ENCODE results near the gene NEMP1.
"Not testable (repeated sequence)": the region's sequence is repeated elsewhere in the genome, so short reads cannot be mapped to it uniquely, and the experiment has no call there.

NEMP1 gene

DNA sequence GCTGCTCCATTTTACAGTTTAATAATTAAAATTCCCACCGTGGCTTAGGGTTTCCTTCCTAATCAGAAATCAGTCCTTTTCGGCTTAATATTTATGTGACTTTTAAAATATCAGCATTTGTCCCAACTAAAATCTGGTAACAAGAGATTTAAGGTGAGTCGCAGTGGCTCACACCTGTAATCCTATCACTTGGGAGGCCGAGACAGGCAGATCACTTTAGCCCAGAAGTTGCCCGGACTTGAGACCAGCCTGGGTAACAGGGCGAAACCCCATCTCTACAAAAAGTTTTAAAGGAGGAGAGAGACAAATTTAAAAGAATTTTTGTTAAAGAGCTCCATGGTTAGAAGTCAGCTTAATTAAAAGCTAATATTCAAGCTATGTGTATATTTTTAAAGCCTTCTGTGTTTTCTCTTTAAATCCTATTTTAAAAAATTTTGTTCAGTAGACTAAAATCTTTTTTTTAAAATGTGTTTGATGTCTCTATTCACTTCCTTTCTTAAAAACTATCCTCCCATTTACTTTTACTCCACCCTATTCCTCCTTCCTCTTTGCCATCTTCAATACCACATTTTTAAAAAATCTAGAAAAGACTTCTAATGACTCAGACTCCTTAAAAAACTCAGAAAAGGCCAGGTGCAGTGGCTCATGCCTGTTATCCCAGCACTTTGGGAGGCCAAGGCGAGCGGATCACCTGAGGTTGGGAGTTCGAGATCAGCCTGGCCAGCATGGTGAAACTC is 58.4 kb downstream of the NEMP1 start:
- DNase-seq: no peak

- no peak for DNase-seq
Measured at GRCh38 chr12:57018906-57019305, 59.7 kb downstream of the NEMP1 start.

DNA sequence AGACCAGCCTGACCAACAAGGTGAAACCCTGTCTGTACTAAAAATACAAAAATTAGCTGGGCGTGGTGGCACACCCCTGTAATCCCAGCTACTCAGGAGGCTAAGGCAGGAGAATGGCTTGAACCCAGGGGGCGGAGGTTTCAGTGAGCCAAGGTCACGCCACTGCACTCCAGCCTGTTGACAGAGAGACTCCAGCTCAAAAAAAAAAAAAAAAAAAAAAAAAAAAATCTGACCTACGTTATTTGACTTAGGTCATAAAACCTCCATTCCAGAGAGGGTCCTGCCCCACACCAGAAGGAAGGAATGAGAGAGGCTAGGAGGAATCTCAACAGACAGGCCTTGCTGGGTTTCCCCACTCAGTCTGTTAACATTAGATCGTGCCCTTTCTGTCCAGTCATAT is 60.2 kb downstream of the NEMP1 start:
- not testable (repeated sequence) for DNase-seq

DNA sequence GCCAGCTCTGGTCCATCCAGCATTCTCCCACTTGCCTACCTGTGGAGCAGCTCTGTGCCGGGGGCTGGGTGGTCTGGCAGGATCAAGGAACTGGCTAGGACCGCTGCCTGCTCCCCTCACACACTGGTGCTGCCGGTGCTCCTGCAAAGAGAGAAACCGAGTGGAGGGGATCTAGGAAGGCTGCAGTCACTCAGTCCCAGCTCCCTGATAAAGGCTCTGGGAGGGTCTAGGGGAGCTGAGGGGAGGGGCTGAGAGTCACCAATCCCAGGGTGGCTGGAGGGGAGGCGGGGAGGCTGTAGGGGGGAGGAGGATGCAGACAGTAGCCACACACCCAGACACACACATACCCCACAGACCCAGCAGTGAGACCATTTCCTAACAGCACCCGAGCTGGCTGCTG is 62.2 kb downstream of the NEMP1 start, which contains the start of gene TAC3:
Gene TAC3, minus strand, starts transcription at position 182 of the 400 bp plus-strand sequence. CDS start 732 bp downstream, outside the sequence.
- no peak for DNase-seq

DNA sequence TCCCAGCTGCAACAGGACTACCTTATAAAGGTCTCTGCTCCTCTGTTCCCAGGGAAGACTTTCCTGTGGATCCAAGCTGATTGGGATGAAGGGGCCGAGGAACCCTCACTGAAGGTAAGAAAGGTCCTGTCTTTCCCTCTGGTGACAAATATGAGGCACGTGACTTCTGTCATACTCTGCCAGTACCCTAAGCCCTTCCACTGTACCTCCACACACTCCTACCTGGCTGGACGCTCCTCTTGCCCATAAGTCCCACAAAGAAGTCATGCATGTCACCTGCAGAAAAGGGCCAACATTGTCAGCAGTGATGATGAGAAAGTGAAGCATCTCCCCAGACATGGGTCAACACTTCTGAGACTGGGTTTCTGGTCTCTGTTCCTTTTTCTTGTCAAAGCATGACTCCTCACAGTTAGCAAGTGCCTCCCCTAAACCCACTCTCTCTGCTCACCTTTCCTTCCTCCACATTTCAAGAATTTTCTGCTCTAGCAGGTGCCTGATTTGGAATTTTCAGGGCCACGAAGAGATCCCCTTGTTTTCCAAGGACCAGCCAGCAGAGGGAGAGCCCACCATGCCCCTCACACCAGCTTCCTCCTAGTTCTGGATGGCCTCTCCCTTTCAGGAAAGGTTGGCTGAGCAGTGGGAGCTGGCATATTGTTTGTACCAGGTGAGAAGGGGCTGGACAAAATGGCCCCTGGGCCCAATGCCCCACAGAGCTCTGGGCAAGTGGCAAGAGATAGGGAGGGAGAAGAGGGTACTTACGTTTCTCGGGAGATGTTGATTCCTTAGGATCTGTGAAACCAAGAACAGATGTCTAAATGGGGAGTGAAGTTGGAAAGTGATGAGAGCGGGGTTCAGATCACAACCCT is 65.8 kb downstream of the NEMP1 start:
- DNase-seq: no peak

GRCh38 chr12:57011438-57012424 is 66.9 kb downstream of the NEMP1 start:
- no peak for DNase-seq

DNA sequence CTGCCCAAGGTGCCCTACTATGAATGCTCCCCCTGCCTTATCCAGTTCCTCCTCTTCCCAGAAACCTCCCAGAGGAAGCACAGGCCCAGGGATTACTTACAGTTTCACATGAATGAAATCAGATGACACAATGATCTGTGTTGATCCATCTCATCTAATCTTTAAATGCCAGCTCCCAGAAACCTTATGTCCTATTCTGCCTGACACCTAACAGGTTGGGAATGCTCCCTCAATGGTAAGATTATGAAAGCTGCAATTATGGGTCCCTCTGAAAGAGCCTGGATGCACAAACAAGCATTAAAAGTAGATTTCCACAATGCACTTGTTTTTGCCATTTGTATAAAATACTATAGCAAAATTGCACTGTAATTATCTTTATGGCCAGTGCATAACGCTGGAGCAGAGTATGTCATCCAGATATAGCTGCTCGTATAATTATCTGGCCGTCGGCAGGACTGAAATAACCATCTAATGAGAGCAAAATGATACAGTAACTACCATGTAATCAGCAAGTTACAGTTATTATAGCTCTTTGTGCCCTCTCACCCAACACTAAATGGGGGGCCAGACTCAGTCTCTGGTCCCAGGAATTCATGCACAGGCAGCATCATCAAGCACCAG is 67.9 kb downstream of the NEMP1 start:
- no peak for DNase-seq

GRCh38 chr12:57009949-57010626 is 68.5 kb downstream of the NEMP1 start:
- DNase-seq: no peak

DNA sequence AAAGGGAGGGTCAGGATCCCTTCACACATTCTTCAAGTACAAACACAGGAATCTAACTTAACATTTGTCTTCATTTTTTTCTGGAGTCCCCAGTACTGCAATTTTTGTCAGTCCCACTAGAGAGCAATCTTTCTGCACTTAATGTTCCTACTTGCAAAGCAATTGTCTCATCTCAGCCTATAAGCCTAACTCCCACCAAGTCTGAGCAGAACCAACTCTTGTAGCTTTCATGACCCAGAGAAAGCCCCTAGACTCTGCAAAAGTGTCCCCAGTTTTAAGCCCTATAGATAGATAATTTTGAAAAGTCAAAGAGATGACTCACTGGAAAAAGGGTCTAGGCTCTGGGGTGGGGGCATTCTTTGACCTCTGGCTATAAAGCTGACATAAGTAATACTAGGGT is 70.4 kb downstream of the NEMP1 start:
- DNase-seq: peak; percentile 76 to 83

GRCh38 chr12:57006809-57007475 is 71.6 kb downstream of the NEMP1 start:
- DNase-seq: peak; percentile 35 to 57

DNA sequence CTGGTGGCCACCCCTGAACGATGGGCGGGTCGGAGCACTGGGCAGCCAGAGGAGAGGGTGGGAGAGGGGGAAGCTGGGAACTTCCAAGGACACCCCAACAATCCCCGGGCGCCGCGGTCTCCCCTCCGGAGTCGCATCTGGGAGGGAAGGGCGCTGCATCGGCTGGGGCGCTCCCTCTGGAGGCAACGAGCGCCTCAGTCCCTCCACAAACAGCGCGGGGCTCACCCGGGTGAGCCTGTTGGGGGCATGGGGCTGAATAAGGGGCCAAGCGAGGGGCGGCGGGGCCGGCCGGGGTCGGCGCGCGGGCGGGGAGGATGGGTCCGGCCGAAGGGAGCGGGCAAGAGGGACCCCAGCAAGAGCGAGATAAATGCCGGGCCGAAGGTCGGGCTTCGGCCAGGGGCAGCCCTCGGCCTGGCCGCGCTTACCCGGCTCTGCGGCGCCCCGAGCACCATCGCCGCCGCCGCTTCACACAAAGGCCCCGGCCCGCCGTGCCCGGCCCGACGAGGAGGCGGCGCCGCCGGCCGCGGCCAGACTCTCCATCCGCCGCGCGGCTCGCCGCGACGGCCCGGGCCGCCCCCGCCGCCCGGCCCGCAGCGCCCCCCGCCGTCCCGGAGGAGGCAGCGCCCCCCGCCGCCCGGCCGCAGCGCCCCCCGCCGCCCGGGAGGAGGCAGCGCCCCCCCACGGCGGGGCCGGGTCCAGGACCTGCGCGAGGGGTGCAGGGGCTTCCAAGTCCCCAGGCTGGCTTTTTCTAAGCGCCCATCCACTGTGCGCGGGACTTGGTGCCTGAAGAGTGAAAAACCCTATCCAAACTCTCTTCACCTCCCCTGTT is 72.4 kb downstream of the NEMP1 start, which contains the start of gene ZBTB39:
Gene ZBTB39, minus strand, starts transcription at position 567 of the 829 bp plus-strand sequence. CDS start 1,629 bp downstream, outside the sequence.
- DNase-seq: peak; percentile 35 to 57
